PC-3 (cell line): ENCODE measurements around the gene DDX5. TPM values are rescaled to one million over a fixed set of nuclear protein-coding genes. Genes with fewer than 3 reads are reported as not detected.

ENCODE experiments used
- ATAC-seq: fragments of 200-7000 bp; cut with Tn5 transposase; 2 replicates; pipeline ENCODE4 v1.9.1; 2020; ENCODE audit warnings: mild to moderate bottlenecking, moderate library complexity
- BruUV-seq: library from RNA; stranded (reverse); fragments of 400-500 nt; replicated peaks from 2 replicates; lab custom pipeline; 2021; lab: Mats Ljungman, UMichigan
- CTCF ChIA-PET: fragments of 300-600 bp; sonication (Branson Sonifier 250); formaldehyde crosslinking; loops from one replicate; lab custom pipeline; 2022; ENCODE audit warnings: antibody characterized with exemption; lab: Charles Lee
- POLR2A ChIA-PET: fragments of 300-600 bp; sonication (Branson Sonifier 250); formaldehyde crosslinking; loops from one replicate; lab custom pipeline; 2022; ENCODE audit warnings: antibody characterized with exemption; ENCODE audit not compliant: unreplicated experiment; lab: Charles Lee
- DNase-seq: peaks from one replicate; pipeline ENCODE4 v3.0.0-alpha.2; 2015
- H2AFZ ChIP-seq: fragments of 300-600 bp; sonication (generic); 2 replicates; pipeline ENCODE4 v1.6.0; 2016; ENCODE audit warnings: antibody characterized with exemption, low read length
- H3F3A ChIP-seq: fragments of 300-600 bp; sonication (generic); one replicate; pipeline ENCODE4 v1.6.0; 2017; ENCODE audit warnings: antibody characterized with exemption, low read length, control low read depth, mild to moderate bottlenecking; ENCODE audit not compliant: unreplicated experiment
- H3K27ac ChIP-seq: fragments of 300-600 bp; sonication (generic); 2 replicates; pipeline ENCODE4 v1.5.1; 2016; ENCODE audit warnings: mild to moderate bottlenecking, low read length
- H3K27me3 ChIP-seq: fragments of 300-600 bp; sonication (generic); 2 replicates; pipeline ENCODE4 v1.6.1; 2016; ENCODE audit warnings: low read length, mixed read lengths
- H3K36me3 ChIP-seq: fragments of 300-600 bp; sonication (generic); 2 replicates; pipeline ENCODE4 v1.6.1; 2016; ENCODE audit warnings: low read depth, mixed run types, low read length, mixed read lengths
- H3K4me1 ChIP-seq: fragments of 300-600 bp; sonication (generic); 2 replicates; pipeline ENCODE4 v1.5.1; 2016; ENCODE audit warnings: low read length; ENCODE audit not compliant: insufficient read depth
- H3K4me2 ChIP-seq: fragments of 300-600 bp; sonication (generic); 2 replicates; pipeline ENCODE4 v1.6.0; 2016; ENCODE audit warnings: low read length
- H3K4me3 ChIP-seq: fragments of 300-600 bp; sonication (generic); 2 replicates; pipeline ENCODE4 v1.5.1; 2016; ENCODE audit warnings: mild to moderate bottlenecking, low read length, mixed read lengths
- H3K79me2 ChIP-seq: fragments of 300-600 bp; sonication (generic); 2 replicates; pipeline ENCODE4 v1.6.1; 2017; ENCODE audit warnings: low read length, mixed read lengths
- H3K9ac ChIP-seq: fragments of 300-600 bp; sonication (generic); 2 replicates; pipeline ENCODE4 v1.6.0; 2016; ENCODE audit warnings: mild to moderate bottlenecking, low read length
- H3K9me2 ChIP-seq: fragments of 300-600 bp; sonication (generic); replicated peaks from 2 replicates; pipeline ENCODE4 v1.6.1; 2016; ENCODE audit warnings: mixed run types, low read length, mixed read lengths
- H3K9me3 ChIP-seq: fragments of 300-600 bp; sonication (generic); 2 replicates; pipeline ENCODE4 v1.6.1; 2016; ENCODE audit warnings: low read length, mixed read lengths
- H4K20me1 ChIP-seq: fragments of 300-600 bp; sonication (generic); 2 replicates; pipeline ENCODE4 v1.6.1; 2016; ENCODE audit warnings: low read length, mixed read lengths
- EZH2 ChIP-seq: fragments of 300-600 bp; sonication (generic); IDR thresholded peaks from one replicate; pipeline ENCODE4 v1.6.1; 2017; ENCODE audit warnings: antibody characterized with exemption, mild to moderate bottlenecking, low read length; ENCODE audit not compliant: unreplicated experiment
- EZH2phosphoT487 ChIP-seq: fragments of 300-600 bp; sonication (generic); IDR thresholded peaks from 2 replicates; pipeline ENCODE4 v1.6.1; 2018; ENCODE audit warnings: mild to moderate bottlenecking, antibody characterized with exemption, low read length, borderline replicate concordance
- intact Hi-C: fragments of 100-400 bp; cut with micrococcal nuclease; formaldehyde crosslinking; loops from 2 replicates; pipeline ENCODE4 v1.9.0; 2023
- total RNA-seq: library from RNA; depleted of rRNA; stranded (reverse); fragments of >200 nt; gene quantifications from 2 replicates; pipeline ENCODE4 v1.2.3, GENCODE V29; 2014
- TF ChIP-seq, protein P1 (sequence below): fragments of 300-600 bp; sonication (generic); conservative IDR thresholded peaks from 2 replicates; pipeline ENCODE4 v1.5.1; 2017; ENCODE audit warnings: antibody characterized with exemption, low read depth, mild to moderate bottlenecking, low read length

Gene DDX5
- total RNA-seq, 1 experiment from 2014 or later = 450 TPM

DNA sequence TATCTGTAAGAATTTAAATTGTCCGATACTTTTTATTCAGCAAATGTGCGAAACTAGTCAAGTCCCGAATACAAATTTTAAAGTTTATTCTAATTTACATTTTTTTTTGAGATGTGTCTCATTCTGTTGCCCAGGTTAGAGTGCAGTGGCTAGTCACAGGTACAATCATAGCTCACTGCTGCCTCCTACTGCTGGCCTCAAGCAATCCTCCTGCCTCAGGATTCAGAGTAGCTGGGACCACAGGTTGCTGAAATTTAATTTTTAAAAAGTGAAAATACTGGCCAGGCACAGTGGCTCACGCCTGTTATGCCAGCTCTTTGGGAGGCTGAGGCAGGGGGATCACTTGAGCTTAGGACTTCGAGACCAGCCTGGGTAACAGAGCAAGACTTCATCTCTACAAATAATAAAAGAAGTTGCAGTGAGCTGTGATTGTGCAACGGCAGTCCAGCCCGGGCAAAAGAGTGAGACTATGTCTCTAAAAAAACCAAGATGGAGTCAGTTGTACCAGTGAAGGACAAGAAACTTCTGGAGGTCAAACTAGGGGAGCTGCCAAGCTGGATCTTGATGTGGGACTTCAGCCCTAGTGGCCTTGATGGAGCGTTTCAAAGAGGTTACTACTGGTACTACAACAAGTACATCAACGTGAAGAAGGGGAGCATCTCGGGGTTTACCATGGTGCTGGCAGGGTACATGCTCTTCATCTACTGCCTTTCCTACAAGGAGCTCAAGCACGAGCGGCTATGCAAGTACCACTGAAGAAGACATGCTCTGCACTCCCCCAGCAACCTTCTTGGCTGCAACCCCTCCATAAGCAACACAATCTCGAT is 14.8 kb downstream of the DDX5 start:
- H2AFZ ChIP-seq = no peak overlapping the region
- no peaks in the 10 kb centered on the region for H3K27me3 ChIP-seq
- H3K9ac ChIP-seq = no peak overlapping the region
- H3K79me2 ChIP-seq = peaks cover 33% of the 10 kb centered on the region
- peaks cover 18% of the 10 kb centered on the region for H3K4me1 ChIP-seq
- ATAC-seq = peak; percentile 76
- H3K4me3 ChIP-seq = no peak overlapping the region
- TF ChIP-seq EZH2 (no peak), EZH2phosphoT487 (no peak)
- TF ChIP-seq, protein P1, sequence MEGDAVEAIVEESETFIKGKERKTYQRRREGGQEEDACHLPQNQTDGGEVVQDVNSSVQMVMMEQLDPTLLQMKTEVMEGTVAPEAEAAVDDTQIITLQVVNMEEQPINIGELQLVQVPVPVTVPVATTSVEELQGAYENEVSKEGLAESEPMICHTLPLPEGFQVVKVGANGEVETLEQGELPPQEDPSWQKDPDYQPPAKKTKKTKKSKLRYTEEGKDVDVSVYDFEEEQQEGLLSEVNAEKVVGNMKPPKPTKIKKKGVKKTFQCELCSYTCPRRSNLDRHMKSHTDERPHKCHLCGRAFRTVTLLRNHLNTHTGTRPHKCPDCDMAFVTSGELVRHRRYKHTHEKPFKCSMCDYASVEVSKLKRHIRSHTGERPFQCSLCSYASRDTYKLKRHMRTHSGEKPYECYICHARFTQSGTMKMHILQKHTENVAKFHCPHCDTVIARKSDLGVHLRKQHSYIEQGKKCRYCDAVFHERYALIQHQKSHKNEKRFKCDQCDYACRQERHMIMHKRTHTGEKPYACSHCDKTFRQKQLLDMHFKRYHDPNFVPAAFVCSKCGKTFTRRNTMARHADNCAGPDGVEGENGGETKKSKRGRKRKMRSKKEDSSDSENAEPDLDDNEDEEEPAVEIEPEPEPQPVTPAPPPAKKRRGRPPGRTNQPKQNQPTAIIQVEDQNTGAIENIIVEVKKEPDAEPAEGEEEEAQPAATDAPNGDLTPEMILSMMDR = peak; percentile 85
- no peaks in the 10 kb centered on the region for H3K9me3 ChIP-seq
- no TSS peak for BruUV-seq
- H3K27ac ChIP-seq = no peak overlapping the region
- no peak overlapping the region for H3K4me2 ChIP-seq
- DNase-seq = peak; percentile 67
- H3F3A ChIP-seq = peaks cover 3% of the 10 kb centered on the region
- intact Hi-C loops = loop anchor here (1.0 to 5.0 kb wide), 3 partner anchors 71 to 184 kb away; no protein-coding TSS in a partner anchor
- peaks cover 6% of the 10 kb centered on the region; the same call in 1 of the 2 replicates for H4K20me1 ChIP-seq
- ChIA-PET CTCF (interaction anchor here (0.5 to 1.6 kb wide), 4 partner anchors 39 to 72 kb away, joined by 4 to 52 read pairs (median 6); no protein-coding TSS in a partner anchor), POLR2A (no interaction called here)
- H3K9me2 ChIP-seq = no peaks in the 10 kb centered on the region
- H3K36me3 ChIP-seq = peaks cover 38% of the 10 kb centered on the region

DNA sequence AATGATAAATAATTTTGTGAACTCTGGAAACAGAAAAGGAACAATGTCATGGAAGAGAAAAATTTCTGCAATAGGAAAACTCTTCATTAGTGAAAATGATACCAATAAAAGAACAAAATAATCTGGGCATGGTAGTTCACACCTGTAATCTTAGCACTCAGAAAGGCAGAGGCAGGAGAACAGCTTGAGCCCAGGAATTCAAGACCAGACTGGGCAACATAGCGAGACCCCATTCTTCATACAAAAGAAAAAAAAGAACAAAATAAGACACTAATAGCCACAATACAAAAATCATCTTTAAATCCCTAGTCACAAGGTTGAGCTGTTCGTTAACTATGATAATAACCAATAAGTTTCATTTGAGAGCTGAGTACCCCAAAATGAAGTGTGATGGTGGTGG is 17.8 kb downstream of the DDX5 start:
- intact Hi-C loops = no loop called here
- ChIA-PET CTCF (interaction anchor here (0.5 kb wide), 1 partner anchor 89 kb away, joined by 7 read pairs; no protein-coding TSS in a partner anchor), POLR2A (no interaction called here)
- BruUV-seq = no TSS peak
- DNase-seq (no peak), ATAC-seq (no peak)
- Histone ChIP-seq H3K4me2 (no peak overlapping the region), H3K9me3 (no peaks in the 10 kb centered on the region), H2AFZ (no peak overlapping the region), H3F3A (peaks cover 3% of the 10 kb centered on the region), H3K27ac (no peak overlapping the region), H3K27me3 (no peaks in the 10 kb centered on the region), H3K36me3 (peaks cover 38% of the 10 kb centered on the region), H4K20me1 (no peaks in the 10 kb centered on the region), H3K79me2 (peaks cover 7% of the 10 kb centered on the region; the same call in 1 of the 2 replicates), H3K9ac (no peak overlapping the region), H3K9me2 (no peaks in the 10 kb centered on the region), H3K4me1 (0 out of 2 replicates have a peak, but pooled peaks cover 3% of the 10 kb centered on the region), H3K4me3 (no peak overlapping the region)
- TF ChIP-seq EZH2 = no peak
- TF ChIP-seq EZH2phosphoT487 = no peak
- TF ChIP-seq, protein P1 = no peak

GRCh38 chr17:64484380-64484779 is 21.7 kb downstream of the DDX5 start:
- CTCF ChIA-PET = no interaction called here
- POLR2A ChIA-PET = no interaction called here
- peaks cover 19% of the 10 kb centered on the region for H3K36me3 ChIP-seq

More at GRCh38 chr17:64484380-64484779, 21.7 kb downstream of the DDX5 start:
- Histone ChIP-seq H3K4me3 (no peak overlapping the region), H2AFZ (no peak overlapping the region), H3K9me2 (no peaks in the 10 kb centered on the region), H3F3A (no peaks in the 10 kb centered on the region), H3K79me2 (no peaks in the 10 kb centered on the region), H3K4me1 (no peaks in the 10 kb centered on the region), H3K9ac (no peak overlapping the region), H3K4me2 (no peak overlapping the region), H3K27me3 (no peaks in the 10 kb centered on the region), H3K27ac (no peak overlapping the region), H4K20me1 (no peaks in the 10 kb centered on the region), H3K9me3 (no peaks in the 10 kb centered on the region)
- DNase-seq = no peak
- BruUV-seq = no TSS peak
- no peak for TF ChIP-seq EZH2
- TF ChIP-seq, protein P1 = no peak
- TF ChIP-seq EZH2phosphoT487 = no peak
- no peak for ATAC-seq
- intact Hi-C loops = no loop called here
